ENCODE measurements around the gene MRGPRG. TPM values are rescaled to one million over a fixed set of nuclear protein-coding genes. Genes with fewer than 3 reads are reported as not detected.

MRGPRG gene, protein sequence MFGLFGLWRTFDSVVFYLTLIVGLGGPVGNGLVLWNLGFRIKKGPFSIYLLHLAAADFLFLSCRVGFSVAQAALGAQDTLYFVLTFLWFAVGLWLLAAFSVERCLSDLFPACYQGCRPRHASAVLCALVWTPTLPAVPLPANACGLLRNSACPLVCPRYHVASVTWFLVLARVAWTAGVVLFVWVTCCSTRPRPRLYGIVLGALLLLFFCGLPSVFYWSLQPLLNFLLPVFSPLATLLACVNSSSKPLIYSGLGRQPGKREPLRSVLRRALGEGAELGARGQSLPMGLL
- not detected in 2 replicates for total RNA-seq

GRCh38 chr11:3218483-3219280 is at the start of gene MRGPRG:
TSS of gene MRGPRG (minus strand) at chr11:3218813. CDS start at chr11:3218813, 0 bp downstream.

GRCh38 chr11:3231851-3232744 is 13.5 kb upstream of the MRGPRG start, which contains the start of gene MRGPRE:
TSS of gene MRGPRE (minus strand) at chr11:3232417. CDS start at chr11:3228799, 3,618 bp downstream.

Other genes starting within 250 kb of the MRGPRG start
- gene NAP1L4, start 226.5 kb downstream of the MRGPRG start, total RNA-seq, result 40.3 and 48.2 TPM in 2 replicates
- 67.8 and 71.9 TPM in 2 replicates for gene CARS1, start 161.4 kb downstream of the MRGPRG start, total RNA-seq
- 24.2 and 38.0 TPM in 2 replicates for gene OSBPL5, start 53.5 kb downstream of the MRGPRG start, total RNA-seq
- gene MRGPRE, start 13.6 kb upstream of the MRGPRG start, total RNA-seq, result not detected in 2 replicates
- 5.4 and 11.9 TPM in 2 replicates for gene ZNF195, start 160.3 kb upstream of the MRGPRG start, total RNA-seq

All from pericardium fibroblast (primary cell).